Inferior parietal cortex (tissue), 1 donor: Measurements from ENCODE around the gene HS2ST1.

Experiments
- DNase-seq: peaks from one replicate; pipeline ENCODE4 v3.0.0-alpha.2; 2016; ENCODE audit errors: extremely low spot score

HS2ST1 gene

DNA sequence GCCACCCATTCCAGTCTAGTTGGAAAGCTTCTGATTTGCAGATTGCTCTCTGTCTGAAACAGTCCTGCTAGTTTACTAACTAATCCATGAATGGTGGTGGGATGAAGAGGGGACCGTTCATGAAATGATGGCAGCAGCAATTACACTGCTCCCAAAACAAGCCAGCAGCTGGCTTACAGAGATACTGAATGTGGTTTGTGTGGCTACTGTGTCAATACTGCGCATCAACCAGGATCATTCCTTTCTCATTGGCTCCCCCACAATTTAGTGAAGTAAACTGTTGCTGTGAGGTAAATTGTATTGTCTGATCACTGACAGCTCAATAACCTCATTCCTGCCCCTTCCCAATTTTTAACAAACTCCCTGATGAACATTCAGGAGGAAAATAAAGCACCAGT lies 222.9 kb downstream of the HS2ST1 start:
- DNase-seq, result no peak

GRCh38 chr1:87140831-87141540 lies 226.6 kb downstream of the HS2ST1 start:
- no peak for DNase-seq

- DNase-seq, result no peak
Measured at GRCh38 chr1:87141556-87141955, 227.1 kb downstream of the HS2ST1 start.

DNA sequence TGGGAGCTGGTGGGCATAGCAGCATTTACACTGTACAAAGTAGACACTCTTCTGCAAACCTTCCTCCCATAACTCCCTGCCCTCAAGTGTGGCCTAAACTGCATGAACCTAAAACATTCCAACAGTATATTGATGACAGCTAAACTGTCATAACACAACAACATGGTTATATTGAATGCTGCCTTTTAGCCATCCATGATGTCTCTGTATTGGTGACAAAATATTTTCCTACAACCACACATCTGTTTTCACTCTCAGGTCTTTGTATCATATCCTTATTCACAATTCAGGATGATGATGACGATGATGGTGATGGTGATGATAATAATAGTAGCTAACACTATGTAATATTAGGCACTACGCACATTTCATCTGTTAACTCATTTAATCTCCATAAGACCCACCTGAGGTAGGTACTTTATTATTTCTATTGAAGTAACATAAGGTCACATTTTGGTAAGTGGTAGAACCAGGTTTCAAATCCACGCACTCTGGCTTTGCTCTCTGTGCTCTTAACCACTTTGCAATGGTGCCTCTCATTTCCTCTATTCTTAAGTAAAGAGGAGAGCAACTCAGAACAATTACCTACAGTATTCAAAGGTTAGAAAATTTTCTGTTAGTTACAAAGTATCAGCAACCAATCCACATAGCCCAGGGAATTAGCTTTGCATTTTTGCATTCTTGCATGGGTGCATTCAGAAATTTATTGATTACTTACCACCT lies 229.1 kb downstream of the HS2ST1 start:
- DNase-seq, result no peak

DNA sequence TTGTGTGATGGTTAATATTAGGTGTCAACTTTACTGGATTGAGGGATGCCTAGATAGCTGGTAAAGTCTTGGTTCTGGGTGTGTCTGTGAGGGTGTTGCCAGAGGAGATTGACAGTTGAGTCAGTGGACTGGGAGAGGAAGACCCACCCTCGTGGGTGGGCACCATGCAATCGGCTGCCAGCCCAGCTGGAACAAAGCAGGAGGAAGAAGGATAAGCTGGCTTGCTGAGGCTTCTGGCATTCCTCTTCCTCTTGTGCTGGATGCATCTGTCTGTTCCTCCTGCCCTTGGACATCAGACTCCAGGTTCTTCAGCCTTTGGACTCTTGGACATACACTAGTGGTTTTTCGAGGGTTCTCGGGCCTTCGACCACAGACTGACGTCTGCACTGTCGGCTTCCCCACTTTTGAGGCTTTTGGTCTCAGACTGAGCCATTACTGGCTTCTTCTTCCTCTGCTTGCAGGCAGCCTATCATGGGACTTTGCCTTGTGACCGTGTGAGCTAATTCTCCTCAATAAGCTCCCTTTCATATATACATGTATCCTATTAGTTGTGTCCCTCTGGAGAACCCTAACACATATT lies 230.0 kb downstream of the HS2ST1 start:
- DNase-seq, result no peak

- DNase-seq, result no peak
Measured at GRCh38 chr1:87144981-87145380, 230.5 kb downstream of the HS2ST1 start.

DNA sequence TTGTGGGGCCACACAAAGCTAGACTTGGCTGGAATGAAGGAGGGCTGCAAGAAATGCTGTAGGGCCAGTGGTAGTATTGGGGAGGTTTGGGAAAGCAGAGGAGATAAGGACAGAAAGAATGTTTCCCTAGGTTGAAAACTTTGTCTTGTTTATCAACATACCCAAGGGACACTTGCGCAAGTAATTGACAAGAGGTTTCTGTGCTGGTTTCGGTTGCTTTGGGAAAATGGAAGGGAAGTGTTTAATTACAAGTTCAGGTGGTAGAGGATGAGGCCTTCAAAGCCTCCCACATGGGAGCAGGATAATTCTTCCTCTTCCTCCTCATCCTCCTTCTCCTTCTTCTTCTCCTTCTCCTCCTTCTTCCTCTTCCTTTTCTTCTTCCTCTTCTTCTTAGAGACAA lies 232.1 kb downstream of the HS2ST1 start:
- no peak for DNase-seq

- DNase-seq, result no peak
Measured at GRCh38 chr1:87146986-87147385, 232.6 kb downstream of the HS2ST1 start.

DNA sequence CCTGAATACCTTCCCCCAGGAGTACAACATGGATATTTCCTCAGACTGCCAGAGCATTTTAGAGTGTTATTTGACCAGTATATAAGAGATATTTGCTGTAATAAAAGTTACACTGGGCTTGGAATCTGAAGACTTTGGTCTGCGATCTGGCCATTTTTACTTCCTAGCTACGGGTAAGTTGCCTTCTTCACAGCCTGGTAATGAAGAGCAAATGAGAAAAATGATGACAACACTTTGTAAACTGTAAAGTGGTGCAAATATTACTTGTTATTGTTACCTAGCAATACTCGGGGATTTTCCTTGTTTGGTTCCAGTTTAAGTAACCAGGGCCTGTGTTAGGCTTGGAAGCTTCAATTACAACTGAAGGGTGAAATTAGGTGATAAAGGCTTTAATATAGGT lies 233.4 kb downstream of the HS2ST1 start:
- no peak for DNase-seq

DNA sequence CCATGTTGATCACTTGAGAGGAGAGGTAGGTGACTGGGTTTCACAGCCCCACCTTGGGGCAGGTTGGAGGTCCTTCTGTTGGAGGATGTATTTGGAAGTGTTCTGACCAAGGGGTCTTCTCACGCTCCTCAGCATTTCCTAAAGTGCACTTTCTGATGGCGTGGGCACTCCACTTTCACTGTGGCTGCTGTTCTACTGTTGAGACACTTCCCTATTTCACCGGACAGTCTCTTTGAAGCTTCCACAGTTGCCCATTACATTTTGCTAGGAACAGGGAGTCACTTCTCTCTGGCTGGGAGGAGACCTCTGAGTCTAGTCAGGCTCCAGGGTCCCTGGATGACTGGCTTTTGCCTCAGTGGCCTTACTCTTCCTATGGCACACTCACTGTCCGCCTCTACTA lies 234.2 kb downstream of the HS2ST1 start:
- DNase-seq, result no peak

GRCh38 chr1:87149241-87150041 lies 235.0 kb downstream of the HS2ST1 start:
- DNase-seq, result peak; percentile 47

- no peak for DNase-seq
Measured at GRCh38 chr1:87150143-87150542, 235.7 kb downstream of the HS2ST1 start.

DNA sequence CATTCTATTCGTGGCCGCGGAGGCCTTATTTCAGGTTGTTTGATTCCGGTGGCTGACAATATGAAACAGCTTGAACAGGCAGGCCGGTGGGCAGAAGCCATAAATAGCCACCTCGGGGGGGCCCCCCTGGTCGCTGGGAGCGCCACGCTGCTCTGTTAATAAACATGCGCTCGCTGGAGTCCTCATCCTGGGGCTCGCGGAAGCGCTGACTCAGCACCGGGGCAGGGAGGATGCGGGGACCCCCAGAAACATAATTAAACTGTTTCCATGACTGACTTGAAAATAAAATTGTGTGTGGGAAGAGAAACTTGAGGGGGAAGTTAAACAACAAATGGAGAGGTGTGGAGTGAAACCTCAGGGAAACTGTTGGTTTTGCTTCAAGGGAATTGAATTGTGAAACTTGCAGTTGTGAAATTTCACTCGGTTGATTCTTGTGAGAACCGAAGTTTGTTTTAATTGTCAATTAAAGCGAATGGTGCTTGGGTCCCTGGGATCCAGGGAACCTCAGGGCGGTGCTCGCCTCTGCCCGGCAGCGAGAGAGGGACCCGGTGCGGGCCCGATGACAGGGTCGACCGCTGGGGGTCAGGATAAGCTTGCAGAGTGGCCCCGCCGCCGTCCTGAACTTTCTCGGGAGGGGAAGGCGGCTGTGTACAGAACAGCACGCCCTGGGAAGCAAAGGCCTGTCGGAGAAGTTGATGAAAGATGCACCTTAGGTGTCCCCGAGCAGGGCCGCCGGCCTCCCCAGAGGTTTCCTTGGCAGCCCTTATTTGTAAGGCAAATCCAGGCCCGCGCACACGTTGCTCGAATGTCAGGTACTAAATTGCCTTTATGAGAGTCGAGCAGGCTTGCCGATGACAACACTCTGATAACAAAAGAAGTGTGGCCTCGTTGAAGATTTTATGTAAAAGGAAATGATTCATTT lies 237.3 kb downstream of the HS2ST1 start:
- DNase-seq, result peak; percentile 45

GRCh38 chr1:87154384-87154783 lies 239.9 kb downstream of the HS2ST1 start:
- DNase-seq, result no peak

GRCh38 chr1:87155170-87155569 lies 240.7 kb downstream of the HS2ST1 start:
- peak; percentile 44 for DNase-seq

GRCh38 chr1:87155648-87156047 lies 241.2 kb downstream of the HS2ST1 start:
- no peak for DNase-seq

DNA sequence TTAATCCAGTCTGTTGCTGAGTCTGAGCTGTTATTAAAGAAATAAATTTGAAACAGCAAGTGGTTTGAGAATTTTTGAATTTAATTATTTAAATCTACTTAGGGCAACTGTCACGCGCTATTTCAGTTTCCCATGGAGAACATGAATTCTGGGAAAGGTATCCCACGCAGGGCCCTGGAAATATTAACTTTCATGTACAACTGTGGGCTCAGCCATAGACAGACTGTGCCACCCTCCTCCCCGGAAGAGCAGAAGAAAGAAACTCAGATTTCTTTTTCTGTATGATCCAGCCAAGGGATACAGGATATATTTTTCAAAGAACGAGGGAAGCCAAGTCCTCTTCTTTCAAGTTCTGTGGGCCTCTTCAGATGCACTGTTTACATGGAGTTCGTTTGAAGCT lies 241.7 kb downstream of the HS2ST1 start:
- DNase-seq, result no peak

GRCh38 chr1:87159378-87159915 lies 245.0 kb downstream of the HS2ST1 start:
- DNase-seq, result no peak
